COLO668 (cell line): ENCODE data around the gene PCDHAC1.
"Not testable (repeated sequence)": the region's sequence is repeated elsewhere in the genome, so short reads cannot be mapped to it uniquely, and the experiment has no call there.

Experiments used
- DNase-seq: peaks from one replicate; lab custom pipeline; 2025; ENCODE audit not compliant: unreplicated experiment; lab: John Stamatoyannopoulos, UW

PCDHAC1 gene, protein sequence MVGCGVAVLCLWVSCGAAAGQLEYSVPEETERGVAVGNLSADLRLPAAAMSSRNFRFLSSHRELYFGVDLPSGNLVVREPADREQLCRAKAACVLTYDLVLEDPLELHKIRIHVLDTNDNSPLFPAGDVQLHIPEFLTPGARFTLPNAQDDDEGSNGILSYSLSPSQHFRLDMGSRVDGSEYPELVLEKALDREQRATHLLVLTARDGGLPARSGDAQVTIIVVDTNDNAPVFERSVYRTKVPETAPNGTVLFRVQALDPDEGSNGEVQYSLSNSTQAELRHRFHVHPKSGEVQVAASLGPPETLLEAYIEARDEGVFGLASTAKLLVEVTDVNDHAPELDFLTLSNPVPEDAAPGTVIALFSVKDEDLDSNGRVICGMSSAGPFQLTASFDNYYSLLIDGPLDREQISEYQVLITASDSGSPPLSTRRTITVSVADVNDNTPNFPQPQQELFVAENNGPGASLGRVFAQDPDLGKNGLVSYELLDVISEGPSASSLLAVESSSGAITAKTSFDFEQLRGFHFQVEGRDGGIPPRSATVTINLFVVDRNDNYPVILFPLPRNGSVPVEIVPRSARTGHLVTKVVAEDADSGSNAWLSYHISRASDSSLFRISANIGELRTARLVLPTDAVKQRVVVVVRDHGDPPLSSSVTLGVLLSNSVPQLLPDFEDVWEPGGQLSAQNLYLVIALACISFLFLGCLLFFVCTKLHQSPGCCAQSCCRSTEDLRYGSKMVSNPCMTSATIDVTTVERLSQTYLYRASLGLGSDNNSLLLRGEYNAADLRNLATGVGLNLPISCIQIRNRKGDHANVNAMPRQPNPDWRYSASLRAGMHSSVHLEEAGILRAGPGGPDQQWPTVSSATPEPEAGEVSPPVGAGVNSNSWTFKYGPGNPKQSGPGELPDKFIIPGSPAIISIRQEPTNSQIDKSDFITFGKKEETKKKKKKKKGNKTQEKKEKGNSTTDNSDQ

DNA sequence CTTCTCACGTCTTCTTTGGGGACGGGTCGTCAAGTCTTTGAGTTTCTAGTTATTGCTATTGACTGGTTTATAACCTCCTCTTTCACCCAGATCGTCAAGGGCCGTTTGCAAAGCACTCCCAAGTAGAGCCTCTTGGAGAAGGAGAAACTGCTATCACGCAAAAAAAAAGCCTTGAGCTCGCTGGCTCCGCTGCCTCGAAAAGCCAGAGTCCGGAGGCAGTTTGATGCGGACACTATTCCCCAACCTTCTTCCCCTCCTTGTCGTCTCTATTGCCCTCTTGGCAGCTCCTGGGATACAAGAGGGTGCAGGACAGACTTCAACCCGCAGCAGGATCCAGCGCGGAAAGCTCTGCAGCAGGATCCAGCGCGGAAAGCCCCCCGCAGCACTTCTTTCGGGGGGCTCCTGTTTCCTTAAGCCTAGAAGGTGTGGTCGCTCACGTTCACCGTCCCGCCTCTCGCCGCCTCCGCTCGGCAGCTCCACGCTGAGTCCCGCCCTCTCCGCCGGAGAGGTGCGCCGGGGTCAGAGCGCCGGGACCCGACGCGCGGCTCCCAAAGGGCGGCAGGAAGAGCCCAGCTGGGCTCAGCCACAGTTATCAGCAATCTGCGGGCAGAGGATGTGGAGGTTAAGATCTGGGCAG is at the start of gene PCDHAC1:
Gene PCDHAC1, plus strand, starts transcription at position 494 of the 637 bp plus-strand sequence. CDS start 594 bp downstream, outside the sequence.
- DNase-seq: peak; percentile 69

DNA sequence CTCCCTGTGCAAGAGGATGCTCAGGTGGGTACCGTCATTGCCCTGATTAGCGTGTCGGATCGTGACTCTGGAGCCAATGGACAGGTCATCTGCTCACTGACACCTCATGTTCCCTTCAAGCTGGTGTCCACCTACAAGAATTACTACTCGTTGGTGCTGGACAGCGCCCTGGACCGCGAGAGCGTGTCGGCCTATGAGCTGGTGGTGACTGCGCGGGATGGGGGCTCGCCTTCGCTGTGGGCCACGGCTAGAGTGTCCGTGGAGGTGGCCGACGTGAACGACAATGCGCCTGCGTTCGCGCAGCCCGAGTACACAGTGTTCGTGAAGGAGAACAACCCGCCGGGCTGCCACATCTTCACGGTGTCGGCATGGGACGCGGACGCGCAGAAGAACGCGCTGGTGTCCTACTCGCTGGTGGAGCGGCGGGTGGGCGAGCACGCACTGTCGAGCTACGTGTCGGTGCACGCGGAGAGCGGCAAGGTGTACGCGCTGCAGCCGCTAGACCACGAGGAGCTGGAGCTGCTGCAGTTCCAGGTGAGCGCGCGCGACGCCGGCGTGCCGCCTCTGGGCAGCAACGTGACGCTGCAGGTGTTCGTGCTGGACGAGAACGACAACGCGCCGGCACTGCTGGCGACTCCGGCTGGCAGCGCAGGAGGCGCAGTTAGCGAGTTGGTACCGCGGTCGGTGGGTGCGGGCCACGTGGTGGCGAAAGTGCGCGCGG is 49.4 kb upstream of the PCDHAC1 start:
- not testable (repeated sequence) for DNase-seq

DNA sequence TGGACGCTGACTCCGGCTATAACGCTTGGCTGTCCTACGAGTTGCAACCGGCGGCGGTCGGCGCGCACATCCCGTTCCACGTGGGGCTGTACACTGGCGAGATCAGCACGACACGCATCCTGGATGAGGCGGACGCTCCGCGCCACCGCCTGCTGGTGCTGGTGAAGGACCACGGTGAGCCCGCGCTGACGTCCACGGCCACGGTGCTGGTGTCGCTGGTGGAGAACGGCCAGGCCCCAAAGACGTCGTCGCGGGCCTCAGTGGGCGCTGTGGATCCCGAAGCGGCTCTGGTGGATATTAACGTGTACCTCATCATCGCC is 48.9 kb upstream of the PCDHAC1 start:
- DNase-seq: no peak

DNA sequence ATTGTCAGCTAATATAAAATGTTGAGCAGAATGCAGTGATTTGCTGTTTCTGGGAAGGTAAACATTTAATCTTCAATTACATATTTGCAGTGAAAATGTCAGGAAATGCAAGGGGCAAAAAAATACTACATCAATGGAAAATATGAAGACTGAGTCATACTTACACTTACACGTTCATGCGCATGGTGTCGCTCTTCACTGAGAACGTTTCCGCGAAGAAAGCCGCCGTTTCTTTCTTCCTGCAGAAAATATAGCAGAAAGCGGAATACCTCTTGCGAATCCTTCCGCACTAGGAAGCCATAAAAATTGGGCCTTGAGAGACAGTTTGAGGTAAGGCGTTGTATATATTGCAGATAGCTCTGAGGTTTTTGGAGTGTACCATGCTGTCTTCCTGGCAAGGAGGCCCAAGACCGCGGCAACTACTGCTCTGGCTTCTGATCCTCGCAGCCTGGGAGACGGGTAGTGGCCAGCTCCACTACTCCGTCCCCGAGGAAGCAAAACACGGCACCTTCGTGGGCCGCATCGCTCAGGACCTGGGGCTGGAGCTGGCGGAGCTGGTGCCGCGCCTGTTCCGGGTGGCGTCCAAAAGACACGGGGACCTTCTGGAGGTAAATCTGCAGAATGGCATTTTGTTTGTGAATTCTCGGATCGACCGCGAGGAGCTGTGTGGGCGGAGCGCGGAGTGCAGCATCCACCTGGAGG is 44.1 kb upstream of the PCDHAC1 start, which contains the start of gene PCDHA13:
Gene PCDHA13, plus strand, starts transcription at position 236 of the 702 bp plus-strand sequence. Its CDS starts 145 bp downstream, at position 381.
- DNase-seq: peak; percentile 47

DNA sequence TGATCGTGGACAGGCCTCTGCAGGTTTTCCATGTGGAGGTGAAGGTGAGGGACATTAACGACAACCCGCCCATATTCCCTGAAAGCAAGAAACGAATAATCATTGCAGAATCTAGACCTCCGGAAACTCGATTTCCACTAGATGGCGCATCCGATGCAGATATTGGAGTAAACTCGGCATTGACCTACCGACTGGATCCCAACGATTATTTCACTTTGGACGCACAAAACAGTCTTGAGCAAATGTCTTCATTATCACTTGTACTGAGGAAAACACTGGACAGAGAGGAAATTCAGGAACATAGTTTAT is 43.6 kb upstream of the PCDHAC1 start:
- peak; percentile 45 for DNase-seq

DNA sequence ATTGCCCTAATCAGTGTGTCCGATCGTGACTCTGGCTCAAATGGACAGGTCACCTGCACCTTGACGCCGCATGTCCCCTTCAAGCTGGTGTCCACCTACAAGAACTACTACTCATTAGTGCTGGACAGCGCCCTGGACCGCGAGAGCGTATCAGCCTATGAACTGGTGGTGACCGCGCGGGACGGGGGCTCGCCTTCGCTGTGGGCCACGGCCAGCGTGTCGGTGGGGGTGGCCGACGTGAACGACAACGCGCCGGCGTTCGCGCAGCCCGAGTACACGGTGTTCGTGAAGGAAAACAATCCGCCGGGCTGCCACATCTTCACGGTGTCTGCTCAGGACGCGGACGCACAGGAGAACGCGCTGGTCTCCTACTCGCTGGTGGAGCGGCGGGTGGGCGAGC is 42.7 kb upstream of the PCDHAC1 start:
- no peak for DNase-seq

DNA sequence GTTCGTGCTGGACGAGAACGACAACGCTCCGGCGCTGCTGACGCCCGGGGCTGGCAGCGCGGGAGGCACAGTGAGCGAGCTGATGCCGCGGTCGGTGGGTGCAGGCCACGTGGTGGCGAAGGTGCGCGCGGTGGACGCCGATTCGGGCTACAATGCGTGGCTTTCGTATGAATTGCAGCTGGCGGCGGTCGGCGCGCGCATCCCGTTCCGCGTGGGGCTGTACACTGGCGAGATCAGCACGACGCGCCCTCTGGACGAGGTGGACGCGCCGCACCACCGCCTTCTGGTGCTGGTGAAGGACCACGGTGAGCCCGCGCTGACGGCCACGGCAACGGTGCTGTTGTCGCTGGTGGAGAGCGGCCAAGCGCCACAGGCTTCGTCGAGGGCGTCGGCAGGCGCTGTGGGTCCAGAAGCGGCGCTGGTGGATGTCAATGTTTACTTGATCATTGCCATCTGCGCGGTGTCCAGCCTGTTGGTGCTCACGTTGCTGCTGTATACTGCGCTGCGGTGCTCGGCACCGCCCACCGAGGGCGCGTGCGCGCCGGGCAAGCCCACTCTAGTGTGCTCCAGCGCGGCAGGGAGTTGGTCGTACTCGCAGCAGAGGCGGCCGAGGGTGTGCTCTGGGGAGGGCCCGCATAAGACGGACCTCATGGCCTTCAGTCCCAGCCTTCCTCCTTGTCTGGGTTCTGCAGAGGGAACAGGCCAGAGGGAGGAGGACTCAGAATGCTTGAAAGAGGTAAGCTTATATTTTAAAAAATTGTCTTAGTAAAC is 42.0 kb upstream of the PCDHAC1 start:
- DNase-seq: no peak

DNA sequence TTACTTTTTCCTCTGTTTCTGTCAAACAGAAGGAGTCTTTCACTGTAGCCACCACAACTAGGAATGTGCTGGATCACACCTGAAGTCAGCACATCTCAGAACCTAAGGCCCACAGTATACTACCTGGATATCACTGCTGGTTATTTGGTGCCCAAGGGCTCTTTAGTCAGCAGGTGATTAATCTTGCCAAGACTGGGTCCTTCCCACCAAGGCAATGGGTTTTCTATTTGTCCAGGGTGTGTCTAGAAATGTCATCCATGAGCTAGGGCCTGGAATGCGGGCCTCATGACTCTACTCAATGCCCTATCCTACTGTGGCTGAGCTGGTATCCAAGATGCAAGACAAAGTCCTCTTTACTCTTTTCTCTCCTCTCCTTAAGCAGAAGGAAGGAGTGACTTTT is 9.8 kb upstream of the PCDHAC1 start:
- no peak for DNase-seq

DNA sequence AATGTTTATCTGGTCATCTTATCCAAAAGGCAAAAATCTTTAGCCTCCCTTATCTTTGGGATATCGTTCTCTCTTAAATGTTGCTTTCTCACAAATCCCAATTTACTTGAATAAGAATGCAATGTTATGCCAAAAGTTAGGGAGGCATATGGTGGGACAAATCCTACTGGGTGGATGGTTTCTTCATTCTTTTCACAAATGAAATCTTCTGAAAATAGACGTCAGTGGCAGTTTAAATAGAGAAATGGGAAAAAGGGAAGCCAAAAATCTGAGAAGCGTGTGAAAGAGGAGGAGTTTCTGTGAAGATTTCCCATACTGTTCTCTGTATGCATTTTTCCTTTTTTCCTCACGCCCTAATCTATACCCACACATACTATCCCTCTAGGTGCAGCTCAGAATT is 2.5 kb upstream of the PCDHAC1 start:
- DNase-seq: no peak

DNA sequence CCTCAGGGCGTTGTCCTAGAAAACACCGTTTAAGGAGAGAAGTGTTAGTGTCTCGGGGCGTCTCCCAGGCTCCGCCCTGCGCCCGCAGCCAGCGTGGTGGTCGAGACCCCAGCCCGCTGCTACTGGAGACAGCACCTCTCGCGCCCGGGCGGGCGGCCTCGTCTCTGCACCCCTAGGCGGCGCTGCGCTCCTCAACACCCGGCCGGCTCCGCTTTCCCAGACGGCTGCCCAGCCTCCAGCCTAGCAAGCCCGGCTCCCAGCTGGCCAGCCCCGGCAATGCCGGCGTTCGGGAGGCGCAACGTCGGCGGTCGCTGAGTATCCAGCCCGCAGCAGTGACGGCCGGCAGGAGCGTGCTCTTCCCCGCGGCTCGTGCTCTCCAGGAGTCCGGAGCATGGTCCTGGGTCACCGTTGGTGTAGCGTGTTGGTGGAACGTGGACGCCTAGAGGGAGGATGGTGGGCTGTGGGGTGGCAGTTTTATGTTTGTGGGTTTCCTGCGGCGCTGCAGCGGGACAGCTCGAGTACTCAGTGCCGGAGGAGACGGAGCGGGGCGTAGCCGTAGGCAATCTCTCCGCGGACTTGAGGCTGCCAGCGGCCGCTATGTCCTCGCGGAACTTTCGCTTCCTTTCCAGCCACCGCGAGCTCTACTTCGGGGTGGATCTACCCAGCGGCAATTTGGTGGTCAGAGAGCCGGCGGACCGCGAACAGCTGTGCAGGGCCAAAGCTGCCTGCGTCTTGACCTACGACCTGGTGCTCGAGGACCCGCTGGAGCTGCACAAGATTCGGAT is 536 bp downstream of the PCDHAC1 start:
- DNase-seq: peak; percentile 89

DNA sequence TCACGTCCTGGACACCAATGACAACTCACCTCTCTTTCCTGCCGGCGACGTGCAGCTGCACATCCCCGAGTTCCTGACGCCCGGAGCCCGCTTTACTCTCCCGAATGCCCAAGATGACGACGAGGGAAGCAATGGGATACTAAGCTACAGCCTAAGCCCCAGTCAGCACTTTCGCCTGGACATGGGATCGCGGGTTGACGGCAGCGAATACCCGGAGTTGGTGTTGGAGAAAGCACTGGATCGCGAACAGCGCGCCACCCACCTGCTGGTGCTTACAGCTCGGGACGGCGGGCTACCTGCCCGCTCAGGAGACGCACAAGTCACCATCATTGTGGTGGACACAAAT is 1.1 kb downstream of the PCDHAC1 start:
- no peak for DNase-seq

DNA sequence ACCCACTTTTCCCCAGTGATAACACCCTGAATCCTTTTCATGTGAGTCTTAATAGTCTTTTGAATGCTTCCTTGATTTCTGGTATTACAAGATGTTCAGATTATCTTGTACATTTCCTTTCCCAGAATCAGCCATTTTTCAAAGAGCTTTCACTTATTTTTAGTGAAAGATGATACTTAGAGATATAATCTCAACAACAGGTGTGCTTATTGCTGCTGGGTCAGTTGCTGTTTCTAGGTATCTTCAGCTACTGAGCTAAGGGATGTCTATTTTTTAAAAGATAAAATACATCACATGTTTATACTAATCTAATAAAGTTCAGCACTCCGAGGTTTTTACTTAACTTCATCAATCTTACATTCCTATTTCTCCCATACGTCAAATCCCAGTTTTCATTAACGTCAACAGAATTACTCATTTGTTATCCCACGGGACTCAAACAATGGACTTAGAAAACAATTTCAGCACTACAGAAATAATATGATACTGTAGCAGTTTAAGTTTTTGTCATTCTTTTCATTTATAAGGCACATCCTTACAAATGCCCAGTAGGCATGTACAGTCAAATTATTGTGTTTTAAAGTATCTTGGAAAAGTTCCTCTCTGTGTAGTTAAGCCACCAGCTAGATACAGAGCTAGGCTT is 9.0 kb downstream of the PCDHAC1 start:
- DNase-seq: no peak

DNA sequence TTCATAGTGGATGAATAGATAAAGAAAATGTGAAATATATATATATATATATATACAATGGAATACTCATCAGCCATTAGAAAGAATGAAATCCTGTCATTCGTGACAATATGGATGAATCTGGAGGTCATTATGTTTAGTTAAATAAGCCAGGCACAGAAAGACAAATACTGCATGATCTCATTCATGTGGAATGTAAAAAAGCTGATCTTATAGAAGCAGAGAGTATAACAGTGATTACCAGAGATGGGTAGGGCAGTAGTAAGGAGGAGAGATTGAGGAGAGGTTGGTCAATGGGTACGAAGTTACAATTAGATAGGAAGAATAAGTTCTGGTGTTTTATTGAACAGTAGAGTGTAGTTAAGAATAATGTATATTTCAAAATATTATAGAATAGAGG is 20.5 kb downstream of the PCDHAC1 start:
- DNase-seq: no peak

DNA sequence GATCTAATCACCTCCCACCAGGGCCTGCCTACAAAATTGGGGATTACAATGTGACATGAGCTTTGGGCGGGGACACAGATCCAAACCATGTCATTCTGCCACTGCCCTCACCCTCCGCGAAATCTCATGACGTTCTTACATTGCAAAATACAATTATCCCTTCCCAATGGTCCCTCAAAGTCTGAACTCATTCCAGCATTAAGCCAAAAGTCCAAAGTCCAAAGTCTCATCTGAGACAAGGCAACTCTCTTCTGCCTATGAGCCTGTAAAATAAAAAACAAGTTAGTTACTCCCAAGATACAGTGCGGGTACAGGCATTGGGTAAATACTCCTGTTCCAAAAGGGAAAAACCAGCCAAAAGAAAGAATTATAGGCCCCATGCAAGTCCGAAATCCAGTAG is 25.5 kb downstream of the PCDHAC1 start:
- DNase-seq: no peak

DNA sequence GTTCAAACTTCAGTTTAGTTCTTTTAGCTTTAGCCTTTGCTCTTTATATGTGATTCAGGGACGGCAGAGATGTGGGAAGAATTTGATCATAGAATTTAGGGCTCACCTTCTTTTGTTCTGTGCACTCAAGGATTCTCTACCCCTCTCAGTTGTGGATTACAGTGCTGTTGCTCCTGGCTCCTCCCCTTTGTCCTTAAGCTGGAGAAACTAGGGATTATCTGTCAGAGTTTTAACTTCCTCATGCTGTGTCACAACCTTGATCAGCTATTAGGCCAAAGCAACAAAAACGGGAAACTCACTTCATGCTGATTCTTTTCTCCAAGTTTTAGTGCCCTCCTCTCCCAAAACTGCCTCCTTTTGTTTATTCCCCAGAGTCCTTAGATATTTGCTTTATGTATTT is 27.1 kb downstream of the PCDHAC1 start:
- no peak for DNase-seq

DNA sequence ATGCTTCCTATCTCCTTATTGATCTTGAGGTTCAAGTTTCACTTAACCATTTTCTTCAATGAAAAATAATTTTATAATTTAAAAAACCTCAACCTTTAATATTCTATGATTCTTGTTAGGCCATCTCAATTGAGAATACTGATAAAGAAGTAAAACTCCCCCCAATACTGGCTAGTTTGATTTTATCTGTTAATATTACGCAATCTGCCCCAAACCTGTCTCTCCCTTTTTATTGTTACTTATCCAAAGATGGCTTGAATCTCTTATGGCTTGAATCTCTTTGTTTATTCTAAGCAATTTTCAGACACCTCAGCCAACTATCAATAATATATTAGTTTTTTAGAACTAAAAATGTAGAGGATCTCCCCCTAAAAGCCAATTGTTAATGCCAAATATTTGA is 36.1 kb downstream of the PCDHAC1 start:
- no peak for DNase-seq

DNA sequence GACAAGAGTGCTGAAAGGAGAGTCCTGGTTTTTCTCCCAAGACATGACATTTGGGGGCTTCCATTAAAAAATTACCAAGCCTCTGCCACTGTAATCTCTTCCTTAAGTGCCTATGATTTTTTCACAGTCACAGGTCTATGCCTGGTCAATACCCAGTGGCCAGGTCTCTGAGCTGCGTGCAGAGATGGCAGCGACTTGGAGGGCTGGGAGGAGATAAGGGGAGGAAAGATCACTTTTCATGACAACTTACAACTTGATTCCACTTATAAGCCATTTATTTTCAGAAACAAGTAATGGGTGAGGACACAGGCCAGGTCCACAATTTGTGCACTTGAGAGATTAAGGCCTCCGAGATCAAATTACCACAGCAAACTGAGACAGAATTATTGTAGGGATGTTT is 38.3 kb downstream of the PCDHAC1 start:
- DNase-seq: no peak

DNA sequence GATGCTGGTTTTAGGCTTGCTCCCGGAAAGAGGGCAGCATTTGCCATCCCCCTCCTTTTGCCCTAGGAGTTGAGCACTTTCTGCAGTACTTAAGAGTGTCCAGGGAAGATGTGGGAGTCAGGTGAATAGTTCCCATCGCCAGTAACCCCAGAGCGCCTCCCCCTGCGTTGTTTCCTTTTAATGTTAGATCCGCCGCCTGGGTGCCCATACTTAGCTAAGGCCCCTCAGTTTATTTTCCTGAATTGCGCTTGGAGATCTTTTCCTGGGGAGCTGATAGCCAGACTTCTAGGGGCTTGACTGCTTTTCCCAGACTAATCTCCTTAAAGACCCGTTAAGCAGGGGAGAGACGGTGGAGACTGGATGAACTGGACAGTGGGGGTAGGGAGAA is 39.8 kb downstream of the PCDHAC1 start:
- no peak for DNase-seq
